Measurements from ENCODE around the gene AXL. TPM values are rescaled to one million over a fixed set of nuclear protein-coding genes. Genes with fewer than 3 reads are reported as not detected.

AXL gene
- total RNA-seq, 1 donor from 2014 or later: not detected

GRCh38 chr19:41263042-41263849 is 44.2 kb downstream of the AXL start:
- Mint-ChIP-seq H3K27ac (peak overlapping the region; percentile 99), H3K4me3 (peak overlapping the region; percentile 96), H3K9me3 (peaks cover 2% of the 10 kb centered on the region), H3K36me3 (ENCODE audit: low read depth) (peaks cover 37% of the 10 kb centered on the region), H3K4me1 (peaks cover 48% of the 10 kb centered on the region), H3K27me3 (no peaks in the 10 kb centered on the region)
- ChIA-PET CTCF (interaction anchor here (0.8 to 3.9 kb wide), 8 partner anchors 35 to 334 kb away, joined by 3 to 30 read pairs (median 5); partner anchors contain the start of gene B9D2), POLR2A (interaction anchor here (0.6 to 5.5 kb wide), 43 partner anchors 9 to 1818 kb away, joined by 3 to 69 read pairs (median 5); partner anchors contain the start of genes ACTMAP, B9D2, C19orf47 and CCDC97)
- peak; percentile 62 for DNase-seq
- intact Hi-C loops (cut with micrococcal nuclease): loop anchor here (1.0 to 10.0 kb wide), 10 partner anchors 64 to 1421 kb away; partner anchors contain the start of genes CEACAM21, COQ8B, DMAC2 and EGLN2
- ATAC-seq (ENCODE audit: low read depth): peak; percentile 17
- no peak for TF ChIP-seq CTCF (IDR thresholded peaks at IDR 0.05)

GRCh38 chr19:41263850-41264580 is 45.0 kb downstream of the AXL start, which contains the start of gene HNRNPUL1:
Gene HNRNPUL1 (plus strand): TSS chr19:41264372. CDS start chr19:41264504, 132 bp downstream.
- H3K4me1 Mint-ChIP-seq: peaks cover 48% of the 10 kb centered on the region
- no peaks in the 10 kb centered on the region for H3K27me3 Mint-ChIP-seq
- H3K36me3 Mint-ChIP-seq (ENCODE audit: low read depth): peaks cover 43% of the 10 kb centered on the region
- ATAC-seq (ENCODE audit: low read depth) (peak; percentile 77), DNase-seq (peak; percentile 98)
- intact Hi-C loops (cut with micrococcal nuclease): loop anchor here (1.0 to 10.0 kb wide), 14 partner anchors 33 to 1422 kb away; partner anchors contain the start of genes B9D2, BCKDHA, CEACAM21 and COQ8B
- H3K4me3 Mint-ChIP-seq: peak within 1 kb of the TSS; percentile 96
- peak within 1 kb of the TSS; percentile 99 for H3K27ac Mint-ChIP-seq
- H3K9me3 Mint-ChIP-seq: no peaks in the 10 kb centered on the region
- TF ChIP-seq CTCF (IDR thresholded peaks at IDR 0.05): no peak
- POLR2A ChIA-PET: interaction anchor here (0.6 to 5.5 kb wide), 34 partner anchors 9 to 1819 kb away, joined by 3 to 69 read pairs (median 5); partner anchors contain the start of genes ACTMAP, B9D2, C19orf47 and CCDC97
- CTCF ChIA-PET: interaction anchor here (0.8 to 3.9 kb wide), 6 partner anchors 39 to 601 kb away, joined by 3 to 30 read pairs (median 6); partner anchors contain the start of gene B9D2

GRCh38 chr19:41264581-41265394 is 45.8 kb downstream of the AXL start:
- Mint-ChIP-seq H3K9me3 (no peaks in the 10 kb centered on the region), H3K4me3 (peak overlapping the region; percentile 96), H3K27ac (peak overlapping the region; percentile 99), H3K4me1 (peaks cover 48% of the 10 kb centered on the region), H3K27me3 (no peaks in the 10 kb centered on the region), H3K36me3 (ENCODE audit: low read depth) (peaks cover 49% of the 10 kb centered on the region)
- CTCF ChIA-PET: interaction anchor here (1.0 to 3.9 kb wide), 5 partner anchors 43 to 602 kb away, joined by 3 to 30 read pairs (median 5); partner anchors contain the start of gene B9D2
- ATAC-seq (ENCODE audit: low read depth): no peak
- intact Hi-C loops (cut with micrococcal nuclease): loop anchor here (1.0 to 10.0 kb wide), 6 partner anchors 33 to 1422 kb away; partner anchors contain the start of genes B9D2, BCKDHA, CEACAM21 and EXOSC5
- DNase-seq: no peak
- POLR2A ChIA-PET: interaction anchor here (0.6 to 5.5 kb wide), 20 partner anchors 8 to 1199 kb away, joined by 3 to 69 read pairs (median 10); partner anchors contain the start of genes B9D2, CCDC97, COQ8B and DMAC2
- TF ChIP-seq CTCF (IDR thresholded peaks at IDR 0.05): no peak

- ATAC-seq (ENCODE audit: low read depth): no peak
- H3K4me1 Mint-ChIP-seq: peaks cover 48% of the 10 kb centered on the region
- no peak for DNase-seq
- no peaks in the 10 kb centered on the region for H3K27me3 Mint-ChIP-seq
- peak overlapping the region; percentile 96 for H3K4me3 Mint-ChIP-seq
- TF ChIP-seq CTCF (IDR thresholded peaks at IDR 0.05): no peak
- H3K27ac Mint-ChIP-seq: peak overlapping the region; percentile 93
- intact Hi-C loops (cut with micrococcal nuclease): loop anchor here (10.0 kb wide), 1 partner anchor 309 kb away; the partner anchor contains the start of gene CEACAM21
- H3K36me3 Mint-ChIP-seq (ENCODE audit: low read depth): peaks cover 54% of the 10 kb centered on the region
- POLR2A ChIA-PET: interaction anchor here (3.6 to 5.5 kb wide), 5 partner anchors 32 to 99 kb away, joined by 39 to 69 read pairs (median 43); partner anchors contain the start of genes B9D2, CCDC97 and TGFB1
- no peaks in the 10 kb centered on the region for H3K9me3 Mint-ChIP-seq
- CTCF ChIA-PET: interaction anchor here (1.3 kb wide), 1 partner anchor 61 kb away, joined by 3 read pairs; no protein-coding TSS in a partner anchor
These were observed 46.6 kb downstream of the AXL start for GRCh38 chr19:41265395-41266153.

Data from activated B cell treated with CpG ODN at 0.5 μM for 24 hours (primary cell).